Measurements from ENCODE around the gene LMOD2.

The LMOD2 gene

DNA sequence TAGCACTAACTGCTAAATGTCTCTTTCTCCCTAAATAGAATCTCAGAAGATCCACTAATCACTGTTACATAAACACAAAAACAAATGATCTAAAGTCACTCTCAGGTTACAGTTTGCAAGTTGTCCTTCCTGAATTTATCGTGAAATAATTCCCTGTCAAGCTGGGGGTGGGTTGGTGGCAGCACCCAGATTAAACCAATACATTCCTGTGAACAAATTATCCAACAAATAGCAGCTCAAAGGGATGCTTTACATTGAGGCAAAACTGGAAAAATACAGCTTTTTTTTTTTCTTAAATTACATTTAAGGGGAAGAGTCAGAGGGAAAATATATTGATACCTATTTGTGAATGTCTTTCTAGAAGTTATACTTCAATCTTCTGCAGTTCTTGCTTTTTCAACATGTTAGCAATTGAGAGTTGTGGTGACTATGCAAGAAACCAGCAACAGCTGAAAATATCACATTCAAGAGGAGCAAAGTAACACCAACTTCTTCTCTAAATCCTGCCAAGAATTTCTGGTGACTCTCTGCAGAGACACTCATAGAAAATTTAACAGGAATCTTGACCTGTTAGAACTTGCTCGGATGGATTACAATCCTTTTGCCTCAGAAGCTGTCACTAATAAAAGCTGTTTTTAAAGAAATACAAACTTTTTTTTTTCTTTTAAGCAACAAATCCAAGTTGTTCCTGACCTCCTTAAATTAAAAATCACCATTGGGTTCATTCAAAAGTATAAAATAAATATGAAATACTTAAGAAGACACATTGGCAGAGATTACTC is 18.9 kb downstream of the LMOD2 start:
- DNase-seq, result no peak

DNA sequence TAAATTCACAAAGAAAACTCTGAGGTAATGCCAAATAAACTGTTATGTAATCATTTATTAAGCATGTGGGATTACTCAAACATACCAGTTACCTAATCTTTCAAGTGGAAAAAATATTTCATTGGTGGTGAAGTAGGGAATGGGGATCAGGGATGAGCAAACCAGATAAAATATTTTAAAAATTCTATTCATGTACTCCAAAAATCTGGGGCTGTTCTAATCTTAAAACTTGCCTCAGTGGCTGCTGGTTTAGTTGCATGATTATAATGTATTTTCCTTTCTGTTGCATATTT is 19.5 kb downstream of the LMOD2 start:
- no peak for DNase-seq

- DNase-seq, result no peak
Observed at GRCh38 chr7:123677061-123677715, 21.5 kb downstream of the LMOD2 start.

- DNase-seq, result no peak
Observed at GRCh38 chr7:123679614-123680013, 23.9 kb downstream of the LMOD2 start.

DNA sequence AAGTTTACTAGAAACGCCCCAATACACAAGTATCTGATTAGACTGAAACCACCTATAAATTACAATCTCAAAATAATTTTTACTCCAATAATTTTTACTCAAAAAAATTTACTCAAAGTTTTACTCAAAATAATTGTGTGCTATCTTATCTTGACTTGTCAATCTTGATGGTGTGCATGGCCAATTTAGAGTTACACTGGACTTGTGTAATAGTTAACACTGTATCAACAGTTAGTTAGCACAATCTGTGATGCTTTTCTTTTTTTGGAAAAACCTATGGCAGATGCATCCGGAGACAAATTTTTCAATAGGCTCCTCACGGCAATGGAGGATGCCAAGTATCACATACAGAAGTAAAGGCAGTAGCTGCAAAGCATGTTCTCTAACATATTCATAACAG is 24.9 kb downstream of the LMOD2 start:
- DNase-seq, result no peak

GRCh38 chr7:123681561-123681960 is 25.9 kb downstream of the LMOD2 start:
- DNase-seq, result no peak

GRCh38 chr7:123682690-123683089 is 27.0 kb downstream of the LMOD2 start:
- DNase-seq, result no peak

- DNase-seq, result no peak
Observed at GRCh38 chr7:123687161-123687560, 31.5 kb downstream of the LMOD2 start.

GRCh38 chr7:123687727-123688126 is 32.1 kb downstream of the LMOD2 start:
- DNase-seq, result no peak

- no peak for DNase-seq
Observed at GRCh38 chr7:123689250-123689649, 33.6 kb downstream of the LMOD2 start.

- DNase-seq, result no peak
Observed at GRCh38 chr7:123690550-123690949, 34.9 kb downstream of the LMOD2 start.

DNA sequence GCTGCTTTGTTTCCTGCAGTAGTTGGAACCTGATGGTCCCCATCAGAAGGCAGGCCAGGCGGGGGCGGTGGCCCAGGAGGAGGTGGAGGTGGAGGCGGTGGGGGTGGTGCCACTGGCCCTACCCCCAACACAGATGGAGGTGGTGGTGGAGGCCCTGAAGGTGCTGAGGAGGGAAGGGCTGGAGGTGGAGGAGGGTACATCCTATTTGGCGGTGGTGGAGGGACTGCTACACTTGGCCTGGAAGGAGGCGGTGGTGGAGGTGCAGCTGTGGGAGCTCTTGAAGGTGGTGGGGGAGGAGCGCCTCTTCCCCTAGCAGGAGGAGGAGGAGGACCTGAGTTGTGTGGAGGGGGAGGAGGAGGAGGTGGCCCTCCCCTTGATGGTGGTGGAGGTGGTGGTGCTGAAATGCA is 36.8 kb downstream of the LMOD2 start:
- no peak for DNase-seq

- DNase-seq, result no peak
Observed at GRCh38 chr7:123695944-123696677, 40.4 kb downstream of the LMOD2 start.

GRCh38 chr7:123705211-123705901 is 49.7 kb downstream of the LMOD2 start:
- DNase-seq, result no peak

DNA sequence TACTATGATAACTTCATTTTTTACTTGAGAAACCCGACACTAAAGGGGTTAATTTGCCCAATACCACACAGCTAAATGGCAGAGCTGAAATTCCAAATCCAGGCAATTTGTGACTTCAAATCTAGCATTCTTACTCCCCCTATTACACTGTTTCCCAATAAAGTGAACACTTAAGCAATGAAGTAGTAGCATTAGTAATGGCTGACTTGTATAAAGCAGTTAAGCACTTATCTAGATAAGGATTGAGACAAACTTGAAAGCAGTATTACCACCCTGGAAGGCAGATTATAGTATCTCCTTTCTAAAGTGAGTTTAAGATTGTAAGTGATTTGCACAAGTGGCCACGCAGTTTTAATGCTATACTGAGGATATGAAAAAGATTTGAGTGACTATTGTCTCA is 53.9 kb downstream of the LMOD2 start:
- DNase-seq, result no peak

DNA sequence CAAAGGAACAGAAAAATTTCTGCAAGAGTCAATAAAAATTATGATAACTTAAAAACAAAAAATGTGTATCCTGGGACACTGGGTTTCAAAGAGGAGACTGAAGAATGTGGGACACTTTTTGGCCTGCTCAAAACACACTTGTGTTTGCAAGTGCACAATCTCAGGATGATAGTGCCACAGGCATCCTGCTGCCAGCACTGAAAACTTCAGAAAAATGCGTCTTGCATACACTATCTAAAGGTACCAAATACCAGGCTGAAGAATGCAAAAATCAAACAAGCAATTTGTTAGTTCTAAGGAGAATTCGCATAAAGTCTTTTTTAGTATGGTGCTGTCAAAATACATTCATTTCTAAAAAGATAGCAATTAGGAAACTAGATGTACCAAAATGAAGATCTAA is 55.0 kb downstream of the LMOD2 start:
- DNase-seq, result no peak

- DNase-seq, result no peak
Observed at GRCh38 chr7:123711832-123712293, 56.2 kb downstream of the LMOD2 start.

GRCh38 chr7:123712619-123713018 is 57.0 kb downstream of the LMOD2 start:
- DNase-seq, result no peak

Measured in NCI-H1436 treated with DMSO at 0.1 percent for 48 hours (cell line).